HG03175 (cell line): ENCODE data around the gene RIT1.
A peak's percentile ranks its signal among the peaks of the same experiment; 100 is the strongest.

Experiments used
- ATAC-seq: cut with Tn5 transposase; IDR thresholded peaks from one replicate; pipeline ENCODE4 v1.9.1; 2021; ENCODE audit warnings: mild to moderate bottlenecking, moderate library complexity; ENCODE audit not compliant: unreplicated experiment

RIT1 gene

GRCh38 chr1:155859234-155859829 lies 51.8 kb downstream of the RIT1 start, which contains the start of gene SYT11:
Gene SYT11 (plus strand): TSS chr1:155859567. CDS start chr1:155859762, 195 bp downstream.
- ATAC-seq = peak; percentile 63

DNA sequence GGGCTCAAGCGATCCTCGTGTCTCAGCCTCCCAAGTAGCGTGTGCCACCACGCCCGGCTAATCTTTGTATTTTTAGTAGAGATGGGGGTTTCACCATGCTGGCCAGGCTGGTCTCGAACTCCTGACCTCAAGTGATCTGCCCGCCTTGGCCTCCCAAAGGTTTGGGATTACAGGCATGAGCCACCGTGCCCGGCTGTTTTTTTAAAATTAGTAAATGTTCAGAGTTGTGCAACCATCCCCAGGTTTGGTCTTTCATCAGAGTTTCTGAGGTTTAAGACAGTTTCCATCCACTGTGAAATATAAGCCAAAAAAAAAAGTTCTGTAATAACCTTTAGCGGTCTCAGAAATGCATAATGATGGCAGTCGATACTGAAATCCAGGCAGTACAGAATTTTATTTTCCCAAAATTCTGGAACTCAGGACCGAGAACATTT lies 52.3 kb downstream of the RIT1 start:
- ATAC-seq = no peak

DNA sequence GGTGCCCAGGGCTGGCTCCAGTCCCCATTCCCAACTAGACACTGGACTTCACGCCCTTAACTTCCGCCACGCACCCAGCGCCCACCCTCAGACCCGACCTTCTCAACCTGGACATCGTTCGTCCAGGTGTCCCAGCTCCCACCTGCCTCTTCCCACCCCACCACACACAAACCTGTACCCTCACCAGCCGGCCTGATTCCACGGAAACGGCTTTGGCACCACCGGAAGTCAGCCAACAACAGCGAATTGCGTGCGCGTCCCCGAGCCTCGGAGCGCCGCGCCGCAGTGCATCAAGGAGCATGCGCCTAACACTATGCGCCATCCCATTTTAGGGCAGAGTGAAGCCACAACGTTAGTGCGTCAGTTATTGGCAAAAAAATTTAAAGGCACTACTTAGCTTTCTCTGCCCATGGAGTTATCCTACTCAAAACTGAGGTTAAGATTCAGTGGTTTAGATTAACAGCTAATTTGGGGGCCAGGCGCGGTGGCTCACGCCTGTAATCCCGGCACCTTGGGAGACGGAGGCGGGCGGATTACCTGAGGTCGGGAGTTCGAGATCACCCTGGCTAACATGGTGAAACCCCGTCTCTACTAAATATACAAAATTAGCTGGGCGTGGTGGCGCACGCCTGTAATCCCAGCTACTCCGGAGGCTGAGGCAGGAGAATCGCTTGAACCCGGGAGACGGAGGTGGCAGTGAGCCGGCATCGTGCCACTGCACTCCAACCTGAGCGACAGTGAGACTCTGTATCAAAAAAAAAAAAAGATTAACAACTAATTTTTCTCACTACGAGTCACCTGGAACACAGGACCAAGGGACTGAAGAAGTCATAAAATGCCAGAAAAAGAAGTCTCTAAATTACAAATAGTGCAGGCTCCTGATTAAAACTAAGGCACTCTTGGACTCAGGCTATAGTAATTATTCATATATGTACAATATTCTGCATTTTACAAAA lies 53.9 kb downstream of the RIT1 start, which contains the start of gene GON4L:
GON4L (minus strand) TSS at position 240 of the 956 bp plus-strand sequence. CDS start 3,434 bp downstream, outside the sequence.
- ATAC-seq = peak; percentile 49

GRCh38 chr1:155856257-155856974 lies 54.7 kb downstream of the RIT1 start:
- ATAC-seq = no peak

- ATAC-seq = no peak
Observed at GRCh38 chr1:155850345-155850744, 60.8 kb downstream of the RIT1 start.

DNA sequence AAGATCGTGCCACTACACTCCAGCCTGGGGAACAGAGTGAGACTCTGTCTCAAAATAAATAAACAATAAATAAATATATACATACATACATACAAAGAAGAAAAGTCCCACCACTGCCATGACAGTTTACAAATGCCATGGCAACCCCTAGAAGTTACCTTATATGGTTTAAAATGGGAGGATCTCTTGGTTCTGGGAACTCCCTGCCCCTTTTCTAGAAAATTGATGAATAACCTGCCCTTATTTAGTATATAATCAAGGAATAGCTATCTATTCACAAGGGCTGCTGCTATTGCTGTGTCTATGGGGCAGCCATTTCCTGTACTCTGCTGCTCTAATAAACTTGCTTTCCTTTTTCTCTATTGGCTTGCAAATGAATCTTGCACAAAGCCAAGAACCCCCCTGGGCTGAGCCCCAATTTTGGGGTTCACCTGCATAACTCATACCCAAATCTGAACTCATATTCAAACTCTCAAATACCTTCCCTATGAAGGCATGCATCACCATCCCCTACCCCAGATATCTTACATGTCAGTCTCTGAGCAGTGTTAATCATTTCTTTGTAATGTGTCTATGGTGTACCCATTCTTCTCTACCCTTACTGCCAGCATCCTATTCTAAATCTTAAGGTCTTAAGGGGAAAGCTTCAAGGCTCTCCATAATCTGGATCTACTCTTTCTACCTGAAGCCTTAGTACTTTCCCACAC lies 63.2 kb downstream of the RIT1 start:
- no peak for ATAC-seq
